Measurements from ENCODE around the gene CENATAC. TPM values are rescaled to one million over a fixed set of nuclear protein-coding genes. Genes with fewer than 3 reads are reported as not detected.

The CENATAC gene
- total RNA-seq, 1 experiment from 2014 or later = 55.2 TPM

GRCh38 chr11:118958577-118958976, 39.4 kb upstream of the CENATAC start:
- no peaks in the 10 kb centered on the region for H3K79me2 ChIP-seq (ENCODE audit: insufficient read depth, low read length)
- no peak overlapping the region for H3K14ac ChIP-seq (ENCODE audit: insufficient read depth, low read length)
- no peak overlapping the region for H2AFZ ChIP-seq (ENCODE audit: low read length)
- no peak overlapping the region for H3K9ac ChIP-seq (ENCODE audit: extremely low read depth, insufficient read length, low read length)
- H3T11ph ChIP-seq (ENCODE audit: low read length) = no peak overlapping the region
- Mint-ChIP-seq H3K27me3 (ENCODE audit: low read depth) (peaks cover 23% of the 10 kb centered on the region), H3K27ac (no peak overlapping the region), H3K4me3 (no peak overlapping the region), H3K36me3 (ENCODE audit: insufficient read depth in 1 of 3, low read depth in 3 of 3) (no peaks in the 10 kb centered on the region), H3K9me3 (no peaks in the 10 kb centered on the region), H3K4me1 (peaks cover 12 to 17% of the 10 kb centered on the region in 2 experiments)
- no peak overlapping the region for H3K23ac ChIP-seq (ENCODE audit: insufficient read length, low read depth, low read length)
- no peak overlapping the region for H3K27ac ChIP-seq (ENCODE audit: insufficient read length, low read depth, low read length)
- no peak overlapping the region for H2BK20ac ChIP-seq (ENCODE audit: low read depth, low read length, poor library complexity, severe bottlenecking)
- no peak overlapping the region for H4K5ac ChIP-seq (ENCODE audit: insufficient read length, low read depth, low read length)
- no peak for TF ChIP-seq CTCF (conservative IDR thresholded peaks at IDR 0.05)
- H3K18ac ChIP-seq (ENCODE audit: insufficient read length, low read depth, low read length) = no peak overlapping the region
- H3K9me3 ChIP-seq (ENCODE audit: control insufficient read depth, low read depth, low read length) = no peaks in the 10 kb centered on the region
- no peak overlapping the region for H2BK5ac ChIP-seq (ENCODE audit: insufficient read length, low read length)
- no peaks in the 10 kb centered on the region for H4K20me1 ChIP-seq (ENCODE audit: control insufficient read depth, insufficient read depth, insufficient read length)
- H3K27me3 ChIP-seq (ENCODE audit: insufficient read depth, low read length) = no peaks in the 10 kb centered on the region
- no peak overlapping the region for H2BK15ac ChIP-seq (ENCODE audit: low read depth, low read length)
- no peak overlapping the region for H4K91ac ChIP-seq (ENCODE audit: insufficient read length, low read depth, low read length)
- H4K8ac ChIP-seq (replicated peaks; ENCODE audit: insufficient read length, low read depth, low read length) = no peak overlapping the region
- H3K4me2 ChIP-seq (ENCODE audit: insufficient read depth, insufficient read length, low read length) = no peak overlapping the region
- no peak overlapping the region for H2BK120ac ChIP-seq (ENCODE audit: low read depth, low read length, poor library complexity, severe bottlenecking)
- no peak for DNase-seq
- H3K4me1 ChIP-seq (ENCODE audit: insufficient read depth, low read length) = no peaks in the 10 kb centered on the region
- no peak overlapping the region for H2BK12ac ChIP-seq (ENCODE audit: insufficient read length, low read depth, low read length)
- no CpG with 5 or more reads among the region's 2 CpGs for WGBS (ENCODE audit: extremely low coverage, insufficient read length, low lambda C conversion rate)
- no peak overlapping the region for H3K4ac ChIP-seq (ENCODE audit: low read depth, low read length)
- H2AK5ac ChIP-seq (ENCODE audit: insufficient read length, low read length) = no peak overlapping the region
- H3K23me2 ChIP-seq (ENCODE audit: insufficient read length, low read depth, low read length, poor library complexity, severe bottlenecking) = no peaks in the 10 kb centered on the region
- H3K79me1 ChIP-seq (ENCODE audit: insufficient read depth, low read depth, low read length, poor library complexity, severe bottlenecking) = no peaks in the 10 kb centered on the region
- H3K56ac ChIP-seq (ENCODE audit: insufficient read length, low read depth, low read length) = no peak overlapping the region
